Kidney epithelial cell (primary cell): ENCODE data around the gene LCE1C. TPM values are rescaled to one million over a fixed set of nuclear protein-coding genes. Genes with fewer than 3 reads are reported as not detected.

Source experiments
- DNase-seq: peaks from one replicate; pipeline ENCODE4 v3.0.0-alpha.2; 2010; ENCODE audit warnings: low read depth
- H3K27me3 ChIP-seq: 2 replicates; pipeline ENCODE4 v1.6.0; 2011; ENCODE audit warnings: low read length; ENCODE audit not compliant: control insufficient read depth, insufficient read depth
- H3K36me3 ChIP-seq: 2 replicates; pipeline ENCODE4 v1.5.1; 2011; ENCODE audit warnings: low read length; ENCODE audit not compliant: control insufficient read depth, insufficient read depth
- H3K4me3 ChIP-seq: 2 replicates; pipeline ENCODE4 v1.5.1; 2011; ENCODE audit warnings: low read depth, mild to moderate bottlenecking, control low read depth, low read length
- CTCF ChIP-seq: IDR thresholded peaks from 2 replicates; pipeline ENCODE4 v1.5.1; 2011; ENCODE audit warnings: mild to moderate bottlenecking, moderate library complexity, low read length, control low read depth, inconsistent platforms; ENCODE audit not compliant: insufficient read depth, poor library complexity, severe bottlenecking
- total RNA-seq: library from RNA; depleted of rRNA; stranded (reverse); fragments of >200 nt; gene quantifications from 2 replicates; pipeline ENCODE4 v1.2.3, GENCODE V29; 2015

Gene LCE1C
- total RNA-seq, 1 donor from 2014 or later, result not detected

DNA sequence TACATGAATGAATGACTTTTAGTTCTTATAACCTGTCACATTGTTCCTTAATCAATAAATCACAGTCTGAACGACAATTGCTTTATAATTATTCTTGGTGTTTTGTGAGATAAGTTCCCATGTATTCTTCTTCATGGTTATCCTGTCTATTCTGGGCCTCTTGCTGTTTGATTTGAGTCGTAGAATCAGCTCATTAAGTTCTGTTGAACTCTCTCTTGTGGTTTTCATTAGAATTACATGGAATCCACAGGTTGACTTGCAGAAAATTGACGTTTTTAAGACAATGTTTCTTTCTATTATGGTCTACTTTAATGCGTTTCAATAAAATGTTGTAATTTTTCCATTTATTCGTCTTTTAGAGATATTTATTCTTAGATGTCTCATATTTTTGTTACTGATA lies 16.8 kb upstream of the LCE1C start:
- H3K27me3 ChIP-seq, result no peaks in the 10 kb centered on the region
- no peaks in the 10 kb centered on the region for H3K36me3 ChIP-seq
- no peak overlapping the region for H3K4me3 ChIP-seq
- DNase-seq, result no peak
- TF ChIP-seq CTCF, result no peak

- no peak for DNase-seq
- Histone ChIP-seq H3K4me3 (no peak overlapping the region), H3K36me3 (no peaks in the 10 kb centered on the region), H3K27me3 (no peaks in the 10 kb centered on the region)
- no peak for TF ChIP-seq CTCF
These were observed 10.9 kb upstream of the LCE1C start for GRCh38 chr1:152817309-152817708.

DNA sequence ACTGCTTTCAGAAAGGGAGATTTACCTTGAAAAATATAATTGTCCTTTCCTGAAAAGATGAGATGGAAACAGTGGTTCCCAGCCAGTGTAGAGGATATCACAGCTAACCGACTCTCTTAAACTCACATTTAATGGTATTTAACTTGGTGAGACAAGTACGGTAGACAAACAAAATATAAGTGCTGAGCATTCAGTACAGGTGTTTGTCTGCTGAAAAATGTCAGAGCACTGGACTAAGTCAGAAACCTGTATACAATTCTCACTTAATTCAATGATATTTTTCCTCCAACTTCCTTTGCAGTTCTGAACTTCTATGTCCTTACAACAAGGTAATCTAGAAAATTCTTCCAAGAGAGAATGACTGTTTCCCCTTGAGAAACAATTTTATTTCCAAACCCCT lies 5.2 kb upstream of the LCE1C start, which contains the start of gene LCE1B:
Gene LCE1B, plus strand, starts transcription at position 301 of the 400 bp plus-strand sequence. CDS start 476 bp downstream, outside the sequence.
- no peak for DNase-seq
- Histone ChIP-seq H3K27me3 (no peaks in the 10 kb centered on the region), H3K36me3 (no peaks in the 10 kb centered on the region), H3K4me3 (no peak within 1 kb of the TSS)
- TF ChIP-seq CTCF, result no peak

GRCh38 chr1:152811050-152811449 lies 4.6 kb upstream of the LCE1C start:
- Histone ChIP-seq H3K36me3 (no peaks in the 10 kb centered on the region), H3K27me3 (no peaks in the 10 kb centered on the region), H3K4me3 (no peak overlapping the region)
- DNase-seq, result no peak
- no peak for TF ChIP-seq CTCF

DNA sequence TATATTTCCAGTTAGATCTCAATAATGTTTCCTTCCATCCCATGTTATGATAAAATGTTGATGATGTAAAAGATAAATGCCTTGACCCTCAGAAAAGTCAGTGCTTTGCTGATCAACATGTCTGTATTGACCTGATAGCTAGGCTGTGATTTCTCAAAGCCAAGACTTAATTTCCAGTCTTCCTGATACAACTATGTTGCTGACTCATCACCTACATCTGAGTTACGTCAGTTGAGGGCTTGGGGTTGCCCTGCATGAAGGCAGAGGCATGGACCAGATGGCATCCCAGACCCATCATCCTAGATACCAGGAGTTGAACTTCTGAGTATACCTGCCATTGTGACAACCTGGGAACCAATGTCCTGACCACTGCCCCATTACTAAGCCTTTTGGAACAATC lies 5.1 kb downstream of the LCE1C start:
- H3K4me3 ChIP-seq, result no peak overlapping the region
- no peaks in the 10 kb centered on the region for H3K36me3 ChIP-seq
- no peak for TF ChIP-seq CTCF
- H3K27me3 ChIP-seq, result no peaks in the 10 kb centered on the region
- DNase-seq, result no peak

- Histone ChIP-seq H3K36me3 (no peaks in the 10 kb centered on the region), H3K27me3 (no peaks in the 10 kb centered on the region), H3K4me3 (no peak within 1 kb of the TSS)
- TF ChIP-seq CTCF, result no peak
- DNase-seq, result no peak
These were observed 10.0 kb downstream of the LCE1C start, which contains the start of gene LCE1D for GRCh38 chr1:152796421-152796820. TSS of gene LCE1D (plus strand) at chr1:152796721. CDS start at chr1:152797795, 1,074 bp downstream.
